Effector memory CD8-positive, alpha-beta T cell (primary cell): Measurements from ENCODE around the gene ITGB1.
"Not testable (repeated sequence)": the region's sequence is repeated elsewhere in the genome, so short reads cannot be mapped to it uniquely, and the experiment has no call there.

Experiments
- ATAC-seq: fragments of 150-1000 bp; cut with Tn5 transposase; replicated peaks from 2 replicates; pipeline ENCODE4 v1.10.0; 2021; ENCODE audit warnings: mild to moderate bottlenecking, moderate library complexity
- DNase-seq, 3 experiments: peaks; one replicate each; pipeline ENCODE4 v3.0.0; 2021
- H3K27ac Mint-ChIP-seq, 2 donors: one replicate each; pipeline ENCODE4 v1.8.0; 2022; ENCODE audit warnings: mild to moderate bottlenecking in 2 of 2, mixed read lengths in 2 of 2, moderate library complexity in 2 of 2
- H3K27me3 Mint-ChIP-seq, 2 donors: one replicate each; pipeline ENCODE4 v1.8.0; 2022; ENCODE audit warnings: mixed read lengths in 2 of 2
- H3K36me3 Mint-ChIP-seq: one replicate; pipeline ENCODE4 v1.8.0; 2022; ENCODE audit warnings: mild to moderate bottlenecking, moderate library complexity, mixed read lengths; ENCODE audit not compliant: insufficient read depth
- H3K4me1 Mint-ChIP-seq, 2 donors: one replicate each; pipeline ENCODE4 v1.8.0; 2022; ENCODE audit warnings: low read depth in 2 of 2, mixed read lengths in 2 of 2
- H3K4me3 Mint-ChIP-seq, 2 donors: one replicate each; pipeline ENCODE4 v1.8.0; 2022; ENCODE audit warnings: mild to moderate bottlenecking in 2 of 2, mixed read lengths in 2 of 2, moderate library complexity in 2 of 2
- H3K9me3 Mint-ChIP-seq, 2 donors: one replicate each; pipeline ENCODE4 v1.8.0; 2022; ENCODE audit warnings: mixed read lengths in 2 of 2

Gene ITGB1

DNA sequence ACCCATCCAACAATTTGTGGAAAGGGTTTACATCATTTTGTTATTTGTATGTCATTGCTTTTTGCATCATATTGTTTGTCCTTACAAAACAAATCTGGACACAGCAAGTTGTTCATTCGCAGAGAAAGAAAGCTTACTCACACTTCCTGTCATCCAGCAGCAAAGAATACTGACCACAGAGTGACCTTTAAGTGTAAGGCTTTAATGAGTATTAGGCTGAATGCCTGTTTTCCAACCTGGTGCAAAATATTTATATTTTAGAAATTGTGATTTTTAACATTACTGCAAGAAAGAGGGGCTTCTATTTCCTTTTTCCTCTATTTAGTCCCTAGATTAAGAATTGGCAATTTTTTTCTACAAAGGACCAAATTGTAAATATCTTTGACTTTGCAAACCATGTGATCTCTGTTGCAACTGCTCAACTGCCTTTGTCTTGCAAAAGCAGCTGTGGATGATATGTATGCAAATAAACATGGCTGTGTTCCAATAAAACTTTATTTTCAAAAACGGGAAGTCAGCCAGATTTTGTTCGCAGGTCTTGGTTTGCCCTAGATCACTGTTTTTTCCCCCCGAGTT lies 27.8 kb upstream of the ITGB1 start:
- Mint-ChIP-seq H3K4me1 (peaks cover 26 to 32% of the 10 kb centered on the region in 2 donors), H3K9me3 (no peaks in the 10 kb centered on the region), H3K27me3 (no peaks in the 10 kb centered on the region), H3K4me3 (no peak overlapping the region), H3K27ac (no peak overlapping the region), H3K36me3 (peaks cover 10% of the 10 kb centered on the region)
- DNase-seq: no peak
- no peak for ATAC-seq

DNA sequence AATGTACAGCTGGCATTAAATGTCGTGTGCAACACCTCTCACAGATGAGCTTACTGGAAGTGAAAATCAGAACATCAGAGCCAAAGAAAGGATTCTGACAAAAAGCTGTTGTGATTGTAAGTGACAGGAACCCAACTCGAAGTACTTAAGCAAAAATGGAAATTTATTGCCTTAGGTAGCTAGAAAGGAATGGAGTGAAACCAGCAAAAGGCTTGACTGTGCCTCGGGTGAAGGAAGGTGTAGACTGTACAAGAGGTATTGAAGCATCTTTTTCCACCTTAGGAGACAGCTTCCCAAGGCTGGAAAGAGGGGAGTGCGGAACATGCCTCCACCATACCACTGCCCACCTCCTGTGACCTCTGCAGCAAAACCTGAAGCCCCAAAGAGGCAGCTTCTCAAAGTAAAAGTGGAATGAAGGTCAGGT lies 27.3 kb upstream of the ITGB1 start:
- no peaks in the 10 kb centered on the region for H3K27me3 Mint-ChIP-seq
- H3K9me3 Mint-ChIP-seq: no peaks in the 10 kb centered on the region
- peaks cover 29 to 37% of the 10 kb centered on the region in 2 donors for H3K4me1 Mint-ChIP-seq
- H3K36me3 Mint-ChIP-seq: peaks cover 14% of the 10 kb centered on the region
- H3K27ac Mint-ChIP-seq: no peak overlapping the region
- no peak for DNase-seq
- no peak for ATAC-seq
- no peak overlapping the region for H3K4me3 Mint-ChIP-seq

DNA sequence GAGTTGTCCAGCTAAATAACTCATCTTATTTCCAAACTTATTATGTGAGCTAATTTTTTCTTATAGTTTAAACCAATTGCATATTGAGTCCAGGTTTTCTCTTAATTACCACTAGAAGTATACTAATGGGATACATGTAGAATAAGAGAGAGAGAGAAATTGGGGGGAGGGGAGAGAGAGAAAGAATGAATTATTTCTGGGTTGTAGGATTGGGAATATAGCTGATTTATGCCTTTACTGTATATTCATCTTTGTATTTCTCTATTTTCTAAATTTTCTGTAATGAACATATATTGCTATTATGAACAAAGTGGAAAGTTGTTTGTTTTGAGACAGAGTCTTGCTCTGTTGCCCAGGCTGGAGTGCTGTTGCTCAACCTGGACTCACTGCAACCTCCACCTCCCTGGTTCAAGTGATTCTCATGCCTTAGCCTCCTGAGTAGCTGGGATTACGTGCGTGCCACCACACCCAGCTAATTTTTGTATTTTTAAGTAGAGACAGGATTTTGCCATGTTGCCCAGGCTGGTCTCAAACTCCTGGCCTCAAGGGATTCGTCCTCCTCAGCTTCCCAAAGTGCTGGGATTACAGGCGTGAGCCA lies 26.1 kb upstream of the ITGB1 start:
- Mint-ChIP-seq H3K27ac (peak overlapping the region; percentile 98 to 99), H3K4me1 (peaks cover 32 to 39% of the 10 kb centered on the region in 2 donors), H3K4me3 (no peak overlapping the region), H3K27me3 (no peaks in the 10 kb centered on the region), H3K9me3 (no peaks in the 10 kb centered on the region), H3K36me3 (peaks cover 14% of the 10 kb centered on the region)
- ATAC-seq: no peak
- no peak for DNase-seq

DNA sequence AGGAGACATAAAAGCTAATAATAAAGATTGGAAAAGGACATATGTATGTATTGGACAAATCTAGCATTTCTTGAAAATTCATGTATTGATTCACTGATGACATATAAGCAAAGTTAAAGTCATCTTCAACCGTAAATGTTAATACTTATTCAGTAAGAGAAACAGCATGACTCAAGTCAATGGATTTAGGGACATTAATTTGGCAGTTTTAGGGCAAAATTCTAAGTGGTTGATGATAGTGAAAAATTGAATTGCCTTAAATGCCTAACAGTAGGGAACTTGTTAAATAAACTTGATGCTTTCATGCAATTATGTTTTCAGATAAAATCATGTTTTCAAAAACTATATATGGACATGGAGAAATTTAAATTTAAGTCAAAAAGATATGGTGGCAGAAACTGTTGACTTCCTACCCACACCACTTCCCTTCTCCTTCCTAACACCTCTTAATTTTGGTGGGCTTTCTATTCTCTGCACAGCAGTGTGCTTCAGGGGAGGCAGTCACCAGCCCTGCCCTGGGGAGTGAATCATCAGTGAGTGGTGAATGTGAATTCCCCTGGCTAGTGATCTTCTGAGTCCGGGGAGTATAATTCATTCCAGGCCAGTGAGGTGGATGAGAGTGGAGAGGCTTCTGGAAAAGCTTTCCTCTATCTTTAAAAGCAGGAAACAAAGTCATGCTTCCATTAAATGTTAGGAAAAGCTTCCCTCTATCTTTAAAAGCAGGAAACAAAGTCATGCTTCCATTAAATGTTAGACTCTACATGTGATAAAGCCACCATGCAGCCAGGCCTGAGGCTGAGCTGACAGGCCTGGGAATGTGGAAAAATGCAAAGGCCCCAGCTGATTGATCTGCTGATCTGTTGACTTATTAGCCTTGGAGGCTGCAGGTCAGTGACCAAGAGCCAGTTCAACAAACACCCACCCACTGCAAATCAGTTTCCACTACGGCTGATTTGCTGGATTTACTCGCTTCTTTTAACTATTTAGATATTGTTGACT lies 25.2 kb upstream of the ITGB1 start:
- DNase-seq (peak; percentile 39 to 46 (median 46)), ATAC-seq (peak; percentile 64)
- Mint-ChIP-seq H3K9me3 (no peaks in the 10 kb centered on the region), H3K4me3 (peak overlapping the region; percentile 95), H3K27ac (peak overlapping the region; percentile 98 to 99), H3K4me1 (peaks cover 32 to 39% of the 10 kb centered on the region in 2 donors), H3K27me3 (no peaks in the 10 kb centered on the region), H3K36me3 (peaks cover 14% of the 10 kb centered on the region)

- peak overlapping the region; percentile 98 to 99 for H3K27ac Mint-ChIP-seq
- peaks cover 14% of the 10 kb centered on the region for H3K36me3 Mint-ChIP-seq
- DNase-seq (no peak), ATAC-seq (no peak)
- no peaks in the 10 kb centered on the region for H3K27me3 Mint-ChIP-seq
- H3K4me3 Mint-ChIP-seq: peak overlapping the region; percentile 95
- peaks cover 32 to 39% of the 10 kb centered on the region in 2 donors for H3K4me1 Mint-ChIP-seq
- H3K9me3 Mint-ChIP-seq: no peaks in the 10 kb centered on the region
Measured at GRCh38 chr10:32982293-32982709, 24.3 kb upstream of the ITGB1 start.

DNA sequence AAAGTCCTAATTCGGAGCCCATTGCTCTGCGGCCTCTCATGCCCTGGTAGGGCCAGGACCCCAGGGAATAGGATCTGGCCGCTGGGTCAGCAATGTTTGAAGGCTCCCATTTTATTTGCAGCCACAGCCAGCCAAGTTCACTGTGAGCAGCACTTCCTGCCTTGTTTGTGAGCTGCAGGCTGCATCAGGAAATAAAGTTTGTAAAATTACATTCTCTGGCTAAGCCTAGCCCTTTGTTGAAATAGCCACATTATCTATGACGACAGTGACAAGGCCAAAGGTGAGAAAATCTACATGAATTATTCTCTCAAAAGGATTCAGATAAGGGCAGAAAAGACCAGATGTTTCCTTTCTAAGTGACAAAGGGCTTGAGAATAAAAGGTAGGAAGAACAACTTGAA lies 23.7 kb upstream of the ITGB1 start:
- Mint-ChIP-seq H3K36me3 (peaks cover 14% of the 10 kb centered on the region), H3K4me3 (peak overlapping the region; percentile 95), H3K27ac (peak overlapping the region; percentile 98 to 99), H3K27me3 (no peaks in the 10 kb centered on the region), H3K9me3 (no peaks in the 10 kb centered on the region), H3K4me1 (peaks cover 32 to 39% of the 10 kb centered on the region in 2 donors)
- DNase-seq (peak; percentile 12 to 38 (median 13)), ATAC-seq (peak; percentile 40)

DNA sequence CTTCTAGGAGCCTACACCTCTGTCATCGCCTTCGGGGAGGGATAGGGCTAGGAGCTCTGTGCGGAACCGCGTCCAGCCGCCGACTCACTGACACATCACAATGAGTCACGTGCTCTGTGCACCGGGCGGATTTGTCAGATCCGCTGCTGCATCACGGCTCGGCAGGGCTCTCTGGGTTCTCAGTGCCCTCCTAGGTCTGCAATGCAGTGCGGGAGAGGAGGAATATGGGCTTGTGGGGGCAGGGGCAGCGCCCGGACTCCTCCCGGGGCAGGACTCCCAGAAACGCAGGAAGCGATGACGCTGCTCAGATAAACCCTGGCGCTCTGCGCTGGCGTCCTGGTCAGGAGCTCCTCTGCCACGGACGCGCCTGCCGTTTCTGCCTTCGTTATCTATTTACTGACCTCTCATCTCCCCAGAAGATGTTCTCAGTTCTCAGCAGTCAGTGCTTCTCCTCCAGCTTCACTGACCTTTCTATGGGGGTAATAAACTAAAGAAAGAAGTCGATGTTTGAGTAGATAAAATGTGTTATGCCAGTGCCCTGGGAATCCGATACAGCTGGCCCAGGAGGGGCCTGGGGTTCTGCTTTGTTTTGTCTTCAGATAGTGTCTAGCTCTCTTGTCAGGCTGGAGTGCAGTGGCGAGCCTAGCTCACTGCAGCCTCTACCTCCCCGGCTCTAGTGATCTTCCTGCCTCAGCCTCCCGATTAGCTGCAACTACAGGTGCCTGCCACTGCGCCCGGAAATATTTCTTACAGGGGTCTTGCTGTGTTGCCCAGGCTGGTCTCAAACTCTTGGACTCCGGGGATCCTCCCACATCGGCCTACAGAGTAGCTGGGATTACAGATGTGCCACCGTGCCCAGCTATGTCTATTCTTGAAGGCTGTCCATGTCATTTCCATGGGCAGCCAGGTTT lies 22.8 kb upstream of the ITGB1 start:
- Mint-ChIP-seq H3K4me1 (peaks cover 32 to 39% of the 10 kb centered on the region in 2 donors), H3K27me3 (no peaks in the 10 kb centered on the region), H3K36me3 (peaks cover 14% of the 10 kb centered on the region), H3K27ac (peak overlapping the region; percentile 98 to 99), H3K4me3 (peak overlapping the region; percentile 95), H3K9me3 (no peaks in the 10 kb centered on the region)
- peak; percentile 86 for ATAC-seq
- DNase-seq: peak; percentile 74 to 77 (median 75)

GRCh38 chr10:32980242-32980557 lies 22.2 kb upstream of the ITGB1 start:
- Mint-ChIP-seq H3K4me1 (peaks cover 32 to 39% of the 10 kb centered on the region in 2 donors), H3K27ac (peak overlapping the region; percentile 98 to 99), H3K9me3 (no peaks in the 10 kb centered on the region), H3K4me3 (peak overlapping the region; percentile 95), H3K27me3 (no peaks in the 10 kb centered on the region), H3K36me3 (peaks cover 14% of the 10 kb centered on the region)
- ATAC-seq (no peak), DNase-seq (no peak)

DNA sequence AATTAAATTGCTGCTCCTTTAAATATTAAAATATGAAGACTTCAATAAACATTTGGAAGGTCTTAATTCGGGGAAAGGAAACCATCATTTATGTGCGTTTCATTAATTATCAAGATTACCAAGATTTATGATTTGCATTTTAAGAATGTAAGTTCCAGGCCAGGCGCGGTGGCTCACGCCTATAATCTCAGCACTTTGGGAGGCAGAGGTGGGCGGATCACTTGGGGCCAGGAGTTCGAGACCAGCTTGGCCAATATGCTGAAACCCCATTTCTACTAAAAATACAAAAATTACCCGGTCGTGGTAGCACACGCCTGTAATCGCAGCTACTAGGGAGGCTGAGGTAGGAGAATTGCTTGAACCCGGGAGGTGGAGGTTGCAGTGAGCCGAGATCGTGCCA lies 21.7 kb upstream of the ITGB1 start:
- H3K36me3 Mint-ChIP-seq: peaks cover 14% of the 10 kb centered on the region
- ATAC-seq, H3K9me3 Mint-ChIP-seq, H3K27me3 Mint-ChIP-seq, DNase-seq: not testable (repeated sequence)
- peak overlapping the region in 1 of 2 donors; percentile 98 for H3K27ac Mint-ChIP-seq
- H3K4me1 Mint-ChIP-seq: peaks cover 32 to 39% of the 10 kb centered on the region in 2 donors
- H3K4me3 Mint-ChIP-seq: peak overlapping the region; percentile 95

GRCh38 chr10:32979041-32979440 lies 21.0 kb upstream of the ITGB1 start:
- no peak overlapping the region for H3K4me3 Mint-ChIP-seq
- DNase-seq: no peak
- peaks cover 32 to 38% of the 10 kb centered on the region in 2 donors for H3K4me1 Mint-ChIP-seq
- H3K36me3 Mint-ChIP-seq: peaks cover 14% of the 10 kb centered on the region
- no peaks in the 10 kb centered on the region for H3K9me3 Mint-ChIP-seq
- no peak for ATAC-seq
- no peaks in the 10 kb centered on the region for H3K27me3 Mint-ChIP-seq
- no peak overlapping the region for H3K27ac Mint-ChIP-seq

GRCh38 chr10:32977846-32978809 lies 20.1 kb upstream of the ITGB1 start:
- DNase-seq, H3K27ac Mint-ChIP-seq, H3K9me3 Mint-ChIP-seq, ATAC-seq, H3K4me3 Mint-ChIP-seq, H3K27me3 Mint-ChIP-seq: not testable (repeated sequence)
- H3K36me3 Mint-ChIP-seq: peaks cover 15% of the 10 kb centered on the region
- peaks cover 27 to 30% of the 10 kb centered on the region in 2 donors for H3K4me1 Mint-ChIP-seq

- H3K4me3 Mint-ChIP-seq: no peak overlapping the region
- peaks cover 7% of the 10 kb centered on the region for H3K36me3 Mint-ChIP-seq
- ATAC-seq: no peak
Measured at GRCh38 chr10:32976338-32976737, 18.3 kb upstream of the ITGB1 start.

More at GRCh38 chr10:32976338-32976737, 18.3 kb upstream of the ITGB1 start:
- no peaks in the 10 kb centered on the region for H3K9me3 Mint-ChIP-seq
- DNase-seq: no peak
- no peaks in the 10 kb centered on the region for H3K27me3 Mint-ChIP-seq
- peaks cover 12 to 13% of the 10 kb centered on the region in 2 donors for H3K4me1 Mint-ChIP-seq
- H3K27ac Mint-ChIP-seq: no peak overlapping the region
